Right ventricle myocardium superior (tissue), 1 donor: ENCODE results near the gene FOXD3. TPM values are rescaled to one million over a fixed set of nuclear protein-coding genes. Genes with fewer than 3 reads are reported as not detected.

ENCODE experiments used
- ATAC-seq: fragments of 200-7000 bp; cut with Tn5 transposase; one replicate; pipeline ENCODE4 v1.9.1; 2020; ENCODE audit warnings: mild to moderate bottlenecking; ENCODE audit not compliant: poor library complexity
- DNase-seq: peaks from one replicate; pipeline ENCODE4 v3.0.0-alpha.2; 2020
- intact Hi-C: fragments of 100-400 bp; cut with DNase I; formaldehyde crosslinking; loops from one replicate; pipeline ENCODE4 v1.11.2; 2022
- long read RNA-seq: library from polyadenylated mRNA; unstranded; transcript quantifications from one replicate; pipeline ENCODE4 v2.0.0, GENCODE V29; 2021
- total RNA-seq: library from RNA; stranded (reverse); fragmentation: NEBNext Ultra II Directional; extraction: Animal tissue kit (Norgen Biotek cat#: 25700); gene quantifications from one replicate; pipeline ENCODE4 v1.2.1, GENCODE V29; 2021
- donor health status: DM: no; HTN: yes; CAD: no; lungs with severe emphysema.

Gene FOXD3
- total RNA-seq: 0.24 TPM
- long read RNA-seq, partial matches to known transcripts: 0 of 1 reads
- long read RNA-seq, other reads (novel, unspliced or antisense): 0 of 1 reads

GRCh38 chr1:63322114-63322943 lies at the start of gene FOXD3:
Gene FOXD3 (plus strand): TSS chr1:63322567. CDS start chr1:63323059, 492 bp downstream.
- ATAC-seq: peak; percentile 49
- intact Hi-C loops: no loop called here

GRCh38 chr1:63272811-63273210 lies 49.6 kb upstream of the FOXD3 start:
- ATAC-seq (no peak), DNase-seq (no peak)
- intact Hi-C loops: no loop called here

More at GRCh38 chr1:63322114-63322943, at the start of gene FOXD3:
- DNase-seq: peak; percentile 80

- DNase-seq (no peak), ATAC-seq (no peak)
- intact Hi-C loops: no loop called here
These were observed 48.0 kb upstream of the FOXD3 start for GRCh38 chr1:63274371-63274770.

- no peak for ATAC-seq
- DNase-seq: no peak
- intact Hi-C loops: no loop called here
These were observed 47.4 kb upstream of the FOXD3 start for GRCh38 chr1:63274979-63275378.

- DNase-seq (no peak), ATAC-seq (no peak)
These were observed 45.7 kb upstream of the FOXD3 start for GRCh38 chr1:63276624-63277023.

GRCh38 chr1:63277195-63278192 lies 44.9 kb upstream of the FOXD3 start:
- intact Hi-C loops: no loop called here
- ATAC-seq (no peak), DNase-seq (no peak)

More at GRCh38 chr1:63276624-63277023, 45.7 kb upstream of the FOXD3 start:
- intact Hi-C loops: no loop called here

- DNase-seq: no peak
- ATAC-seq: no peak
- intact Hi-C loops: no loop called here
These were observed 40.6 kb upstream of the FOXD3 start for GRCh38 chr1:63281753-63282152.

- no peak for DNase-seq
- intact Hi-C loops: no loop called here
- no peak for ATAC-seq
These were observed 33.2 kb upstream of the FOXD3 start for GRCh38 chr1:63289135-63289534.

- ATAC-seq (no peak), DNase-seq (no peak)
- intact Hi-C loops: no loop called here
These were observed 27.4 kb upstream of the FOXD3 start for GRCh38 chr1:63294803-63295594.

GRCh38 chr1:63304410-63304809 lies 18.0 kb upstream of the FOXD3 start:
- ATAC-seq (no peak), DNase-seq (no peak)
- intact Hi-C loops: no loop called here

GRCh38 chr1:63305043-63305442 lies 17.3 kb upstream of the FOXD3 start:
- DNase-seq (no peak), ATAC-seq (no peak)
- intact Hi-C loops: no loop called here

GRCh38 chr1:63307196-63307794 lies 15.1 kb upstream of the FOXD3 start:
- intact Hi-C loops: no loop called here
- ATAC-seq (no peak), DNase-seq (no peak)

- ATAC-seq: no peak
- intact Hi-C loops: no loop called here
- DNase-seq: no peak
These were observed 5.8 kb upstream of the FOXD3 start for GRCh38 chr1:63316598-63316983.

- intact Hi-C loops: no loop called here
- peak; percentile 77 for ATAC-seq
- peak; percentile 77 for DNase-seq
These were observed 5.2 kb upstream of the FOXD3 start for GRCh38 chr1:63316984-63317816.

- no peak for ATAC-seq
- DNase-seq: no peak
- intact Hi-C loops: no loop called here
These were observed 4.6 kb upstream of the FOXD3 start for GRCh38 chr1:63317817-63318152.

- intact Hi-C loops: no loop called here
- no peak for ATAC-seq
These were observed 4.0 kb upstream of the FOXD3 start for GRCh38 chr1:63318201-63318979.

More at GRCh38 chr1:63318201-63318979, 4.0 kb upstream of the FOXD3 start:
- DNase-seq: no peak
